Activated naive CD4-positive, alpha-beta T cell treated with anti-CD3 and anti-CD28 coated beads for 36 hours (primary cell): ENCODE measurements around the gene AGPAT1. TPM values are rescaled to one million over a fixed set of nuclear protein-coding genes. Genes with fewer than 3 reads are reported as not detected.
"Not testable (repeated sequence)": the region's sequence is repeated elsewhere in the genome, so short reads cannot be mapped to it uniquely, and the experiment has no call there.

Experiments
- CTCF ChIA-PET: fragments of 350-600 bp; sonication (Branson Sonifier 250); formaldehyde crosslinking; loops from one replicate; lab custom pipeline; 2021; ENCODE audit warnings: antibody characterized with exemption; lab: Charles Lee
- DNase-seq: peaks from one replicate; pipeline ENCODE4 v3.0.0-alpha.2; 2020
- H3K27ac Mint-ChIP-seq: one replicate; pipeline ENCODE4 v1.8.0; 2021; ENCODE audit warnings: mild to moderate bottlenecking, mixed read lengths
- H3K27me3 Mint-ChIP-seq: one replicate; pipeline ENCODE4 v1.8.0; 2021; ENCODE audit warnings: low read depth, mixed read lengths
- H3K36me3 Mint-ChIP-seq: one replicate; pipeline ENCODE4 v1.8.0; 2021; ENCODE audit warnings: low read depth, mixed read lengths
- H3K4me1 Mint-ChIP-seq: one replicate; pipeline ENCODE4 v1.8.0; 2021; ENCODE audit warnings: low read depth, mixed read lengths
- H3K4me3 Mint-ChIP-seq: one replicate; pipeline ENCODE4 v1.8.0; 2021; ENCODE audit warnings: mild to moderate bottlenecking, moderate library complexity, mixed read lengths
- H3K9me3 Mint-ChIP-seq: one replicate; pipeline ENCODE4 v1.8.0; 2021; ENCODE audit warnings: mixed read lengths
- intact Hi-C: fragments of 100-400 bp; cut with micrococcal nuclease; formaldehyde crosslinking; loops from one replicate; pipeline ENCODE4 v1.15.1; 2023
- total RNA-seq, 2 experiments: library from RNA; stranded (reverse); gene quantifications; one replicate each; pipeline ENCODE4 v1.2.3, GENCODE V29; 2021

Gene AGPAT1
- total RNA-seq, 2 experiments from 2014 or later: 25.8 to 26.5 TPM

DNA sequence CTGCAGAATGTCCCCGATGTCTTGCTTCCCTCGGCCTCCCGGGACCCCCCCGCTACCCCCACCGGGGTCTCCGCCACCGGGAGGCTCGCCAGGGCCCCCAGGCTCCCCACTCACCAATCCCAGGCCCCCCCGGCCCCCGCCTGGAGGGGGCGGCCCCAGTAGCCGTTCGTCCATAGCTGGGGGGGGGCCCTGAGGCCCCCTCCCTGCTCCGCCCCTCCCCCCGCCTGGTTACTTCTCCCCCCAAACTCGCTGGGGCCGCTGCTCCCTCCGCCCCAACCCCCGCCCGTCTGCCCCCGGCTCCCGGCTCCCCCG lies 13.8 kb upstream of the AGPAT1 start:
- Mint-ChIP-seq H3K4me1 (peaks cover 60% of the 10 kb centered on the region), H3K4me3 (peak overlapping the region; percentile 78), H3K9me3 (no peaks in the 10 kb centered on the region), H3K27ac (peak overlapping the region; percentile 88), H3K27me3 (no peaks in the 10 kb centered on the region), H3K36me3 (peaks cover 40% of the 10 kb centered on the region)
- intact Hi-C loops: loop anchor here (1.0 to 10.0 kb wide), 6 partner anchors 11 to 1015 kb away; partner anchors contain the start of genes ATF6B, ATP6V1G2, CLIC1 and DDX39B
- CTCF ChIA-PET: no interaction called here
- DNase-seq: no peak

DNA sequence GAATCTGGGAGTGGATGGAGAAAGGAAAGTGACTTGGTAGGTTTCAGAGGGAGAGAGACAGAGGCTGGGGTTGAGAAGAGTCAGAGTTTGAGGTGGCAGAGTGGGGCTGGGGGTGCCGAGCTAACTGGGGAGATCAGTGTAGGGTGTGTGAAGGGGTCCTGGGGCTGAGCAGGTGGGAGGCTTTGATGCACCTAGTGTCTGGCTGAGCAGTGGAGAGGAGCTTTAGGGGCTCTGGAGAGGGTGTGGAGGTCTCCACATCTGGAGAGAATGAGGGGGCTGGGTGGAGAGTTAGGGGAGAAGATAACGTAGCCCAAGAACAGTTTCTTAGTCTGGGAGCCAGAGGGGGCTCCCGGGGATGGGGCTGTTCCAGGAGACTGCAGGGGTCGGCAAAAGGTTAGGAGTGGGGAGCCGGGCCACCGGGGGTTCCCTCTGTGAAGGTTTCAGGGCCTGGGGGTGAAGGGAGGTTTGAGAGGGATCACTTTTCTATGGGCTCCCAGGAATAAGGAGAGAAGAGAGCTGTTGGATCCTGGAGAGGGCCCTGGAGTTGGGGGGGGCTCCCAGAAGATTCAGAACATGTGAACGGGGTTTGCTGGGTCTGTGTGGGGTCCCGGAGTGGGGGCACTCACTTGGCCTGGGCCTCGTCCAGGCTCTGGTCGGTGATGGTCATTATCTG lies 13.3 kb upstream of the AGPAT1 start:
- H3K9me3 Mint-ChIP-seq: no peaks in the 10 kb centered on the region
- DNase-seq: no peak
- H3K27ac Mint-ChIP-seq: peak overlapping the region; percentile 88
- peaks cover 58% of the 10 kb centered on the region for H3K4me1 Mint-ChIP-seq
- intact Hi-C loops: no loop called here
- H3K36me3 Mint-ChIP-seq: peaks cover 40% of the 10 kb centered on the region
- CTCF ChIA-PET: interaction anchor here (1.7 kb wide), 1 partner anchor 13 kb away, joined by 3 read pairs; no protein-coding TSS in a partner anchor
- H3K27me3 Mint-ChIP-seq: no peaks in the 10 kb centered on the region
- peak overlapping the region; percentile 78 for H3K4me3 Mint-ChIP-seq

GRCh38 chr6:32188381-32189068 lies 12.6 kb upstream of the AGPAT1 start:
- intact Hi-C loops: no loop called here
- Mint-ChIP-seq H3K9me3 (no peaks in the 10 kb centered on the region), H3K4me3 (peak overlapping the region; percentile 78), H3K4me1 (peaks cover 56% of the 10 kb centered on the region), H3K27me3 (no peaks in the 10 kb centered on the region), H3K36me3 (peaks cover 40% of the 10 kb centered on the region), H3K27ac (peak overlapping the region; percentile 88)
- CTCF ChIA-PET: interaction anchor here (0.6 to 1.7 kb wide), 2 partner anchors 9 to 12 kb away, joined by 3 read pairs; no protein-coding TSS in a partner anchor
- no peak for DNase-seq

- Mint-ChIP-seq H3K36me3 (peaks cover 40% of the 10 kb centered on the region), H3K4me3 (peak overlapping the region; percentile 29), H3K27ac (peak overlapping the region; percentile 65), H3K4me1 (peaks cover 58% of the 10 kb centered on the region)
- H3K9me3 Mint-ChIP-seq, DNase-seq, H3K27me3 Mint-ChIP-seq, intact Hi-C loops: not testable (repeated sequence)
- CTCF ChIA-PET: interaction anchor here (0.6 to 1.7 kb wide), 2 partner anchors 9 to 11 kb away, joined by 3 read pairs; no protein-coding TSS in a partner anchor
Observed at GRCh38 chr6:32187725-32188380, 12.0 kb upstream of the AGPAT1 start.

- peak overlapping the region; percentile 23 for H3K4me3 Mint-ChIP-seq
- CTCF ChIA-PET: no interaction called here
- H3K9me3 Mint-ChIP-seq: no peaks in the 10 kb centered on the region
- no peak for DNase-seq
- peak overlapping the region; percentile 73 for H3K27ac Mint-ChIP-seq
- peaks cover 40% of the 10 kb centered on the region for H3K36me3 Mint-ChIP-seq
- intact Hi-C loops: no loop called here
- peaks cover 60% of the 10 kb centered on the region for H3K4me1 Mint-ChIP-seq
- H3K27me3 Mint-ChIP-seq: no peaks in the 10 kb centered on the region
Observed at GRCh38 chr6:32187009-32187709, 11.3 kb upstream of the AGPAT1 start.

GRCh38 chr6:32186151-32186840 lies 10.4 kb upstream of the AGPAT1 start:
- H3K4me3 Mint-ChIP-seq, H3K27me3 Mint-ChIP-seq, CTCF ChIA-PET, H3K9me3 Mint-ChIP-seq, intact Hi-C loops, DNase-seq: not testable (repeated sequence)
- H3K4me1 Mint-ChIP-seq: peaks cover 59% of the 10 kb centered on the region
- H3K27ac Mint-ChIP-seq: peak overlapping the region; percentile 73
- peaks cover 35% of the 10 kb centered on the region for H3K36me3 Mint-ChIP-seq

DNA sequence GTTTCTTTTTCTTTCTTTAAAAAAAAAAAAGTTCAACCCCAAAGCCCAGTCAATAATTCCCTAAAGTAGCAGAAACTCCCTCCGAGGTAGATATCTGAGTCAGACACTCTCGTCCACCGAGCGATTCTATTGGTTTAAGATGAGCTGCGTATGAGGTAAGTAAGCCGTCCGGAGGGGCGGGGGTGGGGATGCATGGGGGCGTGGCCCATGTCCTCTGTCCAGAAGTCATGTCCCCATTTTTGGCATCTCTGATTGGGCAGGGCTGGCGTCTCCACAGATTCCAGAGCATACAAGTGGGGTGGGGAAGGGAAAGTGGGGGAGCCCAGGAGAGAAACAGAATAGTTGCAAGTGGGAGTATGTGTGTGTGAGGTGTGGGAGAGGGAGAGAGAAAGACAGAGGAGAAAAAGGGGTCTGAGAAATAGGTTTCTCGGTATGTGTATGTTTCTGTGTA lies 9.8 kb upstream of the AGPAT1 start:
- CTCF ChIA-PET, H3K9me3 Mint-ChIP-seq: not testable (repeated sequence)
- peak; percentile 65 for DNase-seq

DNA sequence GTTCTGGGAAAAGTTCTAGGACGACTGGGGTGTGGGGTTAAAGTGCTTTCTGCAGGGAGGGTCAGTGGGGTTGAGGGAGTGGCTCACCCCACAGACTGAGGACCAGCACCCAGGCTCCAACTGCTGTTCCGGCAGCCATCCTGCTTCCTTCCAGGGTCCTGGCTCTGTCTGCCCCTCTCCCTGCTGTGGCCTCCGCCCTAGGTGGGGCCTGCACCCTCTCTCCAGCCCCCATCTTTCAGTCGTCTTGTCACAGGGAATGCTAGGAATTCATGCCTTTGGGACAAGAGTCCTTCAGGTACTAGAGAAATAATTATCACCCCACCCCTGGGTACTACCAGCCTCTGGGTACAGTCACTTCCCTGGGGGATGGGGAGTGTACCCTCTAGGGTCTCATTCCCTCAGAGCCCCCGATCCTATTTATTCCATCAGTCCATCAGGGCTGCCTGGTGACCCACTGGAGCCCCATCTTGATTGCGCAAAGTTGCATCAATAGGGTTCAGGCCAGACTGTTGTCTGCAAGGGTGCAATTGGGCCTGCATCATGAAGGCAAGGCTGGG lies 8.3 kb upstream of the AGPAT1 start, which contains the start of gene AGER:
TSS of gene AGER (minus strand) at position 170 of the 557 bp plus-strand sequence. CDS start at position 139, 31 bp downstream.
- CTCF ChIA-PET: no interaction called here
- Mint-ChIP-seq H3K4me3 (no peak within 1 kb of the TSS), H3K9me3 (no peaks in the 10 kb centered on the region), H3K36me3 (peaks cover 35% of the 10 kb centered on the region), H3K27me3 (no peaks in the 10 kb centered on the region), H3K27ac (peak within 1 kb of the TSS; percentile 39), H3K4me1 (peaks cover 69% of the 10 kb centered on the region)
- DNase-seq: no peak
- intact Hi-C loops: no loop called here

More for the DNA sequence above, 9.8 kb upstream of the AGPAT1 start:
- H3K4me3 Mint-ChIP-seq, H3K27me3 Mint-ChIP-seq, intact Hi-C loops: not testable (repeated sequence)
- Mint-ChIP-seq H3K27ac (peak overlapping the region; percentile 73), H3K4me1 (peaks cover 57% of the 10 kb centered on the region), H3K36me3 (peaks cover 32% of the 10 kb centered on the region)

DNA sequence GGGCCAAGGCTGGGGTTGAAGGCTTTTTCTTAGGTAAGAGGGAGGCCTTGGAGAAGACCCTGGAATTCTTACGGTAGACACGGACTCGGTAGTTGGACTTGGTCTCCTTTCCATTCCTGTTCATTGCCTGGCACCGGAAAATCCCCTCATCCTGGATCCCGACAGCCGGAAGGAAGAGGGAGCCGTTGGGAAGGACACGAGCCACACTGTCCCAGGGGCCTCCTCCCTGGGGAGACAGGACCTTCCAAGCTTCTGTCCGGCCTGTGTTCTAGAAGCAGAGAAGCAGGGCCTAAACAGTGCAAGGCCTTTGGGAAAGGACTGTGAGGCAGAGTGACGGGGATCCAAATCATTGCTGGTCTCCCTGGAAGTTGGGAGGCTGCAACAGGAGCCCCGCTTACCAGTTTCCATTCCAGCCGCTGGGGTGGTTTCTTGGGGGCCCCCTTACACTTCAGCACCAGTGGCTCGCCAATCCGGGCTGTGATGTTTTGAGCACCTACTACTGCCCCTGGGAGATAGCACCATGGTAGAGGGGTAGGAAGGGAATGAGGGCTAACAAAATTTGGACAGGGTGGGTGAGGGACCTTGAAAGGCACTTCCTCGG lies 7.7 kb upstream of the AGPAT1 start:
- Mint-ChIP-seq H3K4me1 (peaks cover 69% of the 10 kb centered on the region), H3K27ac (no peak overlapping the region), H3K36me3 (peaks cover 29% of the 10 kb centered on the region), H3K27me3 (no peaks in the 10 kb centered on the region), H3K9me3 (no peaks in the 10 kb centered on the region), H3K4me3 (no peak overlapping the region)
- CTCF ChIA-PET: no interaction called here
- intact Hi-C loops: no loop called here
- DNase-seq: no peak

GRCh38 chr6:32183030-32183429 lies 7.1 kb upstream of the AGPAT1 start:
- CTCF ChIA-PET: interaction anchor here (0.5 to 0.6 kb wide), 2 partner anchors 11 to 51 kb away, joined by 3 read pairs; no protein-coding TSS in a partner anchor
- H3K9me3 Mint-ChIP-seq: no peaks in the 10 kb centered on the region

GRCh38 chr6:32182555-32182981 lies 6.7 kb upstream of the AGPAT1 start:
- no peak overlapping the region for H3K4me3 Mint-ChIP-seq
- CTCF ChIA-PET: interaction anchor here (0.5 to 0.9 kb wide), 3 partner anchors 11 to 52 kb away, joined by 3 read pairs; no protein-coding TSS in a partner anchor
- no peaks in the 10 kb centered on the region for H3K9me3 Mint-ChIP-seq
- DNase-seq: no peak
- H3K27me3 Mint-ChIP-seq: no peaks in the 10 kb centered on the region
- peaks cover 60% of the 10 kb centered on the region for H3K4me1 Mint-ChIP-seq
- peaks cover 24% of the 10 kb centered on the region for H3K36me3 Mint-ChIP-seq
- peak overlapping the region; percentile 19 for H3K27ac Mint-ChIP-seq
- intact Hi-C loops: no loop called here

More at GRCh38 chr6:32183030-32183429, 7.1 kb upstream of the AGPAT1 start:
- Mint-ChIP-seq H3K4me3 (no peak overlapping the region), H3K4me1 (peaks cover 65% of the 10 kb centered on the region), H3K36me3 (peaks cover 25% of the 10 kb centered on the region), H3K27me3 (no peaks in the 10 kb centered on the region), H3K27ac (peak overlapping the region; percentile 3)
- intact Hi-C loops: no loop called here
- no peak for DNase-seq
